HCT116 (cell line): ENCODE results near the gene TFEB. TPM values are rescaled to one million over a fixed set of nuclear protein-coding genes. Genes with fewer than 3 reads are reported as not detected.

Experiments used
- ATAC-seq: fragments of 200-7000 bp; cut with Tn5 transposase; 2 replicates; pipeline ENCODE4 v1.9.1; 2020; ENCODE audit warnings: mild to moderate bottlenecking, moderate library complexity
- BruUV-seq: library from RNA; stranded (reverse); fragments of 400-500 nt; replicated peaks from 2 replicates; lab custom pipeline; 2021; lab: Mats Ljungman, UMichigan
- CTCF ChIA-PET: fragments of 300-600 bp; sonication (Branson Sonifier 250); formaldehyde crosslinking; loops from one replicate; lab custom pipeline; 2021; ENCODE audit warnings: antibody characterized with exemption; lab: Charles Lee
- POLR2A ChIA-PET: fragments of 300-600, 350-600 bp; sonication (Branson Sonifier 250); formaldehyde crosslinking; loops from one replicate; lab custom pipeline; 2021; ENCODE audit warnings: antibody characterized with exemption; lab: Charles Lee
- RAD21 ChIA-PET, 2 experiments: fragments of 300-600 bp; sonication (Branson Sonifier 250); formaldehyde crosslinking; loops; one replicate each; lab custom pipeline; 2023; ENCODE audit warnings: low total read pairs in 2 of 2; ENCODE audit not compliant: uncharacterized antibody in 2 of 2, unreplicated experiment in 2 of 2, low non-redundant PET in 1 of 2; lab: Charles Lee
- DNase-seq: peaks from one replicate; pipeline ENCODE4 v3.0.0-alpha.2; 2010; ENCODE audit warnings: low read depth, low spot score
- H2AFZ ChIP-seq: fragments of 200-600 bp; shearing (Covaris generic), sonication (generic); 2 replicates; pipeline ENCODE4 v1.6.1; 2017; ENCODE audit warnings: low read depth, mixed run types, mixed read lengths, antibody characterized with exemption, low read length; ENCODE audit not compliant: poor library complexity, severe bottlenecking
- H3K27ac ChIP-seq: 2 replicates; pipeline ENCODE4 v1.5.1; 2012; ENCODE audit warnings: low read depth, low read length
- H3K27me3 ChIP-seq: fragments of 200-600 bp; sonication (generic); 2 replicates; pipeline ENCODE4 v1.6.1; 2016; ENCODE audit warnings: mixed run types, low read length, mixed read lengths; ENCODE audit not compliant: insufficient read depth
- H3K36me3 ChIP-seq, 2 experiments: fragments of 200-500 bp in 1 of 2; fragments of 200-600 bp in 1 of 2; sonication (Bioruptor generic) in 1 of 2; sonication (generic) in 1 of 2; 2 replicates each; pipeline versions ENCODE4 v1.5.1 to v1.6.1; 2014 to 2016; ENCODE audit warnings: low read length in 2 of 2, inconsistent platforms in 1 of 2, mixed read lengths in 1 of 2, mixed run types in 1 of 2; ENCODE audit not compliant: insufficient read depth in 2 of 2, control insufficient read depth in 1 of 2
- H3K4me1 ChIP-seq, 2 experiments: fragments of 200-600 bp in 1 of 2; sonication (generic) in 1 of 2; 2 replicates each; pipeline versions ENCODE4 v1.5.1 to v1.6.1; 2012 to 2017; ENCODE audit warnings: low read length in 2 of 2, inconsistent platforms in 1 of 2, mild to moderate bottlenecking in 1 of 2, mixed read lengths in 1 of 2, mixed run types in 1 of 2, moderate library complexity in 1 of 2; ENCODE audit not compliant: insufficient read depth in 2 of 2, control insufficient read depth in 1 of 2
- H3K4me2 ChIP-seq: fragments of 200-600 bp; sonication (generic); 2 replicates; pipeline ENCODE4 v1.6.1; 2017; ENCODE audit warnings: mixed run types, low read length, mixed read lengths
- H3K4me3 ChIP-seq, 2 experiments: fragments of 200-600 bp in 1 of 2; sonication (generic) in 1 of 2; replicated peaks in 1 of 2; 2 replicates each; pipeline ENCODE4 v1.5.1; 2011 to 2016; ENCODE audit warnings: low read length in 2 of 2, control low read depth in 1 of 2, low read depth in 1 of 2, mild to moderate bottlenecking in 1 of 2, mixed read lengths in 1 of 2, mixed run types in 1 of 2
- H3K79me2 ChIP-seq: fragments of 200-600 bp; sonication (generic); 2 replicates; pipeline ENCODE4 v1.6.1; 2017; ENCODE audit warnings: mild to moderate bottlenecking, mixed run types, low read length, moderate library complexity, mixed read lengths; ENCODE audit not compliant: insufficient read depth
- H3K9ac ChIP-seq: fragments of 200-600 bp; sonication (generic); 2 replicates; pipeline ENCODE4 v1.6.1; 2016; ENCODE audit warnings: low read length, mixed read lengths
- H3K9me2 ChIP-seq: fragments of 200-600 bp; sonication (generic), shearing (Covaris generic); 2 replicates; pipeline ENCODE4 v1.6.1; 2017; ENCODE audit warnings: mixed run types, mild to moderate bottlenecking, moderate library complexity; ENCODE audit not compliant: insufficient read depth
- H3K9me3 ChIP-seq, 2 experiments: fragments of 200-500 bp in 1 of 2; fragments of 200-600 bp in 1 of 2; sonication (Bioruptor generic) in 1 of 2; sonication (generic) in 1 of 2; 2 replicates each; pipeline ENCODE4 v1.6.1; 2014 to 2017; ENCODE audit warnings: low read length in 2 of 2, mixed read lengths in 2 of 2, inconsistent platforms in 1 of 2, low read depth in 1 of 2, mild to moderate bottlenecking in 1 of 2, mixed run types in 1 of 2, moderate library complexity in 1 of 2; ENCODE audit not compliant: control insufficient read depth in 1 of 2, insufficient read depth in 1 of 2
- H4K20me1 ChIP-seq: fragments of 200-600 bp; sonication (generic), shearing (Covaris generic); 2 replicates; pipeline ENCODE4 v1.6.1; 2017; ENCODE audit warnings: mixed run types, mild to moderate bottlenecking, moderate library complexity; ENCODE audit not compliant: insufficient read depth
- EGR1 ChIP-seq: IDR thresholded peaks from 2 replicates; pipeline ENCODE4 v1.6.1; 2012; ENCODE audit warnings: low read depth
- EZH2 ChIP-seq: fragments of 200-600 bp; sonication (generic); IDR thresholded peaks from 2 replicates; pipeline ENCODE4 v1.6.1; 2017; ENCODE audit warnings: antibody characterized with exemption, mixed run types
- EZH2phosphoT487 ChIP-seq: fragments of 200-600 bp; IDR thresholded peaks from 2 replicates; pipeline ENCODE4 v1.6.1; 2018; ENCODE audit warnings: antibody characterized with exemption, borderline replicate concordance
- FOSL1 ChIP-seq: IDR thresholded peaks from 2 replicates; pipeline ENCODE4 v1.6.1; 2012; ENCODE audit warnings: low read depth
- RAD21 ChIP-seq: IDR thresholded peaks from 2 replicates; pipeline ENCODE4 v1.6.1; 2012; ENCODE audit warnings: low read depth, mild to moderate bottlenecking
- YY1 ChIP-seq: IDR thresholded peaks from 2 replicates; pipeline ENCODE4 v1.6.1; 2011; ENCODE audit warnings: low read length, low read depth, moderate library complexity, mild to moderate bottlenecking; ENCODE audit not compliant: insufficient replicate concordance; ENCODE audit errors: extremely low read depth
- ZFX ChIP-seq: fragments of 450-650 bp; IDR thresholded peaks from 2 replicates; pipeline ENCODE4 v1.6.1; 2017
- ZNF274 ChIP-seq: fragments of 200-500 bp; sonication (Bioruptor generic); IDR thresholded peaks from 2 replicates; pipeline ENCODE4 v1.6.1; 2014; ENCODE audit warnings: mild to moderate bottlenecking, low read depth, low read length, inconsistent platforms
- intact Hi-C: fragments of 100-400 bp; cut with micrococcal nuclease; formaldehyde crosslinking; loops from 2 replicates; pipeline ENCODE4 v1.10.0; 2022
- total RNA-seq: library from RNA; stranded (reverse); gene quantifications from one replicate; pipeline ENCODE4 v1.2.1, GENCODE V29; 2021; ENCODE audit not compliant: unreplicated experiment
- TF ChIP-seq, protein P1 (sequence below): IDR thresholded peaks from 2 replicates; pipeline ENCODE4 v1.6.1; 2012
- TF ChIP-seq, protein P2 (sequence below): IDR thresholded peaks from 2 replicates; pipeline ENCODE4 v1.6.1; 2011; ENCODE audit warnings: mild to moderate bottlenecking, low read length, moderate library complexity; ENCODE audit not compliant: insufficient replicate concordance; ENCODE audit errors: extremely low read depth

Gene TFEB
- total RNA-seq, 1 experiment from 2014 or later, result 4.8 TPM

DNA sequence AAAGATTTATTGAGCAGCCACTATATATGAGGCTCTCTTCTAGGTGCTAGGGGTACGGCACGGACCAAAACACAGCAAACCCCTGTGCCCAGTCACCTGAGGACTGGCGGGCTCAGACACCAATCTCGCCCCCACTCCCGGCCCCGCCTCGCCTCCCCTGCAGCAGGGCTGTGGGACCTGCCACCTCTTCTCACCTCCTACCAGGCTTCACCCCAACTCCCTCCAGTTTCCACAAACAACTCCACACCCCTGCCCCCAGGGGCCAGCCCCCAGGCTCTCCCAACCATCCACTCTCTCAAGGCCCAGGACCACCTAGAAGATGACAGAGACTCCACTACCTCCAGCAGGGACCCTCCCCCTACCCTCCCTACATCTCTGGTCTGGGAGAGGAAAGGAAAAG is 6.5 kb downstream of the TFEB start:
- intact Hi-C loops, result no loop called here
- Histone ChIP-seq H3K4me1 (peaks cover 9 to 15% of the 10 kb centered on the region in 2 experiments), H3K9ac (no peak overlapping the region), H3K4me3 (no peak overlapping the region), H3K36me3 (no peaks in the 10 kb centered on the region), H4K20me1 (no peaks in the 10 kb centered on the region)
- DNase-seq (no peak), ATAC-seq (no peak)
- RAD21 ChIA-PET, result no interaction called here
- no TSS peak for BruUV-seq
- no peak for TF ChIP-seq ZNF274
- TF ChIP-seq, protein P1, sequence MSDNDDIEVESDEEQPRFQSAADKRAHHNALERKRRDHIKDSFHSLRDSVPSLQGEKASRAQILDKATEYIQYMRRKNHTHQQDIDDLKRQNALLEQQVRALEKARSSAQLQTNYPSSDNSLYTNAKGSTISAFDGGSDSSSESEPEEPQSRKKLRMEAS, result no peak
- no peak for TF ChIP-seq FOSL1
- no peak for TF ChIP-seq RAD21
- TF ChIP-seq, all 23 proteins: peak for 0
- H3K9me2 ChIP-seq, result no peaks in the 10 kb centered on the region
- no peaks in the 10 kb centered on the region for H3K27me3 ChIP-seq
- ChIA-PET CTCF (interaction anchor here (1.2 kb wide), 1 partner anchor 23 kb away, joined by 3 read pairs; no protein-coding TSS in a partner anchor), POLR2A (no interaction called here)
- no peaks in the 10 kb centered on the region for H3K79me2 ChIP-seq
- H3K4me2 ChIP-seq, result no peak overlapping the region
- no peak overlapping the region for H3K27ac ChIP-seq
- H3K9me3 ChIP-seq, result no peaks in the 10 kb centered on the region
- no peak overlapping the region for H2AFZ ChIP-seq

DNA sequence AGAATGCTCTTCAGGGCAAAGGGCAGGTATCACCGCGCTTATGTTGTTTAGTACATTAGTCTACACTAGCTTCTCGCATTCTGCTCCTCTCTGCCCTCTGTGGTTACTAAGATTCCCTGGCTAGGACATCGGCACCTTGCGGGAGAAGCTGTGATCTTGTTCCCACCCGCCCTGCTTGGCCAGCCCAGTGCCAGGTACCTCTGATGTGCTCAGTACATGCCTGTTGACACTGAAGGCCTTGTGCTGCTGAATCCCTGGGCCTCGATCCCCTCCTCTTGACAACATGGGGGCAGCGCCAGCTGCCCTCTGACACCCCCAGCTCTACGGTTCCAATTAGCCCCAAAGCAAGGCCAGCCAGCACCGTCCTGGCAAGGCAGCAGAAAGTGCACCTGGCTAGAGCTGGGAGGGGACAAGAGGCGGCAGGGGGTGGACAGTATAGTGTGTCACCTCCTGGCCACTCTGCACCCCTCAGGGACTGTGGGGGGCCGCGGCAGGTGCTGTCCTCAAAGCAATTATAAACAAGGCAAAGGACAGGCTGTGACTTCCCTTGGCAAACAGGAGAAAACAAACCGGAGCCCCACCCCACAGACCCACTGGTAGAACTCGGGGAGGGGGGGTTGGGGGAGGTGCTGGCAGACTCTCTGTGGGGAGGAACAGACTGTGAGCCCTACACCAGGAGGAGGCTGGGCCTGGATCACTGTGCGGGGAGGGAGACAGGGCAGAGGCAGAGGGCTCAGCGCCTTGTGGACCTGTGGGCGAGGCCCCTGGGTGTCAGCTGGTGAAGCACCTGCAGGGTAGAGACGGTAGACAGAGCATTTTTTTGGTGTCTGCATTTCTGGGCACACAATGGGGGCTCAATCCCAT is 7.1 kb downstream of the TFEB start:
- H3K27me3 ChIP-seq, result no peaks in the 10 kb centered on the region
- no peaks in the 10 kb centered on the region for H4K20me1 ChIP-seq
- ChIA-PET RAD21 (no interaction called here), CTCF (interaction anchor here (1.2 kb wide), 1 partner anchor 22 kb away, joined by 3 read pairs; no protein-coding TSS in a partner anchor), POLR2A (interaction anchor here (1.0 kb wide), 1 partner anchor 15 kb away, joined by 3 read pairs; no protein-coding TSS in a partner anchor)
- H3K4me1 ChIP-seq, result peaks cover 7 to 9% of the 10 kb centered on the region in 2 experiments
- H2AFZ ChIP-seq, result no peak overlapping the region
- ATAC-seq (no peak), DNase-seq (no peak)
- H3K27ac ChIP-seq, result no peak overlapping the region
- H3K4me2 ChIP-seq, result no peak overlapping the region
- no peaks in the 10 kb centered on the region for H3K36me3 ChIP-seq
- TF ChIP-seq EZH2phosphoT487, result no peak
- no peak for TF ChIP-seq RAD21
- no peak for TF ChIP-seq YY1
- TF ChIP-seq, protein P2, sequence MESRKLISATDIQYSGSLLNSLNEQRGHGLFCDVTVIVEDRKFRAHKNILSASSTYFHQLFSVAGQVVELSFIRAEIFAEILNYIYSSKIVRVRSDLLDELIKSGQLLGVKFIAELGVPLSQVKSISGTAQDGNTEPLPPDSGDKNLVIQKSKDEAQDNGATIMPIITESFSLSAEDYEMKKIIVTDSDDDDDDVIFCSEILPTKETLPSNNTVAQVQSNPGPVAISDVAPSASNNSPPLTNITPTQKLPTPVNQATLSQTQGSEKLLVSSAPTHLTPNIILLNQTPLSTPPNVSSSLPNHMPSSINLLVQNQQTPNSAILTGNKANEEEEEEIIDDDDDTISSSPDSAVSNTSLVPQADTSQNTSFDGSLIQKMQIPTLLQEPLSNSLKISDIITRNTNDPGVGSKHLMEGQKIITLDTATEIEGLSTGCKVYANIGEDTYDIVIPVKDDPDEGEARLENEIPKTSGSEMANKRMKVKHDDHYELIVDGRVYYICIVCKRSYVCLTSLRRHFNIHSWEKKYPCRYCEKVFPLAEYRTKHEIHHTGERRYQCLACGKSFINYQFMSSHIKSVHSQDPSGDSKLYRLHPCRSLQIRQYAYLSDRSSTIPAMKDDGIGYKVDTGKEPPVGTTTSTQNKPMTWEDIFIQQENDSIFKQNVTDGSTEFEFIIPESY, result no peak
- TF ChIP-seq EGR1, result no peak
- TF ChIP-seq ZNF274, result no peak
- no peak for TF ChIP-seq ZFX
- TF ChIP-seq EZH2, result no peak
- BruUV-seq, result no TSS peak
- no peaks in the 10 kb centered on the region for H3K79me2 ChIP-seq
- no peaks in the 10 kb centered on the region for H3K9me2 ChIP-seq
- H3K9me3 ChIP-seq, result no peaks in the 10 kb centered on the region
- H3K4me3 ChIP-seq, result no peak overlapping the region
- intact Hi-C loops, result no loop called here
- no peak overlapping the region for H3K9ac ChIP-seq
